GM12878 (cell line): ENCODE data around the gene ESR1. TPM values are rescaled to one million over a fixed set of nuclear protein-coding genes. Genes with fewer than 3 reads are reported as not detected.

Experiments
- BCL3 ChIP-seq: IDR thresholded peaks from 2 replicates; pipeline ENCODE4 v1.6.1; 2011; ENCODE audit warnings: borderline replicate concordance, low read depth, mild to moderate bottlenecking, moderate library complexity, low read length; ENCODE audit not compliant: insufficient read depth, poor library complexity, severe bottlenecking
- BHLHE40 ChIP-seq, 2 experiments: fragments of 450-650 bp in 1 of 2; IDR thresholded peaks; 2 replicates each; pipeline ENCODE4 v1.6.1; 2011 to 2017; ENCODE audit warnings: low read depth in 2 of 2, borderline replicate concordance in 1 of 2, improper control_type of control experiment in 1 of 2, low read length in 1 of 2, mild to moderate bottlenecking in 1 of 2
- EP300 ChIP-seq, 2 experiments: fragments of 150-350 bp in 1 of 2; IDR thresholded peaks; 2 replicates each; pipeline ENCODE4 v1.6.1; 2011 to 2012; ENCODE audit warnings: low read depth in 2 of 2, low read length in 2 of 2, borderline replicate concordance in 1 of 2, improper control_type of control experiment in 1 of 2, inconsistent platforms in 1 of 2; ENCODE audit not compliant: control insufficient read depth in 1 of 2
- HCFC1 ChIP-seq: fragments of 150-350 bp; IDR thresholded peaks from 2 replicates; pipeline ENCODE4 v1.6.1; 2014; ENCODE audit warnings: low read length
- HDAC2 ChIP-seq: fragments of 200-600 bp; sonication (generic); IDR thresholded peaks from 2 replicates; pipeline ENCODE4 v1.6.1; 2017
- RB1 ChIP-seq: fragments of 450-650 bp; formaldehyde crosslinking; IDR thresholded peaks from 2 replicates; pipeline ENCODE4 v1.6.1; 2017; ENCODE audit warnings: mild to moderate bottlenecking, borderline replicate concordance
- ZBTB11 ChIP-seq: fragments of 450-650 bp; formaldehyde crosslinking; IDR thresholded peaks from 2 replicates; pipeline ENCODE4 v1.5.0; 2022; ENCODE audit warnings: mild to moderate bottlenecking, missing genetic modification characterization
- ZNF687 ChIP-seq: fragments of 450-650 bp; IDR thresholded peaks from 2 replicates; pipeline ENCODE4 v1.6.1; 2017; ENCODE audit warnings: mild to moderate bottlenecking, moderate library complexity
- polyA plus RNA-seq, 11 experiments: library from polyadenylated mRNA; depleted of rRNA in 4 of 11; unstranded in 6 of 11; stranded (reverse) in 5 of 11; fragments of >200 nt; fragmentation: Nextera tagmentation in 4 of 11; fragmentation: Illumina TruSeq in 1 of 11; extraction: Ambion mirVana in 4 of 11; extraction: Trizol in 1 of 11; gene quantifications; 1 replicate in 1 of 11; 2 replicates in 10 of 11; pipeline versions ENCODE4 v1.2.1 to v1.2.3, GENCODE V29; 2011 to 2016; ENCODE audit warnings: inconsistent platforms in 2 of 11, missing spikeins in 2 of 11, low read depth in 1 of 11
- total RNA-seq, 4 experiments: library from RNA; depleted of rRNA in 3 of 4; stranded (reverse); fragments of >200 nt in 3 of 4; fragmentation: Illumina TruSeq in 1 of 4; extraction: Trizol in 1 of 4; gene quantifications; 2 replicates each; pipeline versions ENCODE4 v1.2.1 to v1.2.3, GENCODE V29; 2013 to 2021

Gene ESR1
- total and polyA plus RNA-seq, 10 of the 15 experiments (the other 5 are each of a cell fraction or from before 2014, with no cell fraction given): 0.03 to 0.51 (median 0.21) TPM; not detected in 4

GRCh38 chr6:152052061-152052460, 244.6 kb downstream of the ESR1 start (continued):
- TF ChIP-seq ZBTB11 (CRISPR knock-in tag) (no peak), EP300 (IDR thresholded peaks at IDR 0.05; ENCODE audit: borderline replicate concordance in 1 of 2, control insufficient read depth in 1 of 2, low read depth in 2 of 2, low read length in 2 of 2) (no peak), RB1 (no peak), BHLHE40 (IDR thresholded peaks at IDR 0.05; ENCODE audit: borderline replicate concordance in 1 of 2, low read depth in 2 of 2, low read length in 1 of 2) (no peak), HDAC2 (no peak), BCL3 (no peak), HCFC1 (no peak), ZNF687 (no peak)
- TF ChIP-seq, all 136 proteins: peak for 0
